Adrenal gland (tissue), 5 donors: Measurements from ENCODE around the gene ZDHHC4.

ENCODE experiments used
- CTCF ChIP-seq, 6 experiments: fragments of 450-650 bp in 4 of 6; fragments of 200-600 bp in 2 of 6; sonication (generic) in 1 of 6; IDR thresholded peaks; 1 replicate in 5 of 6; 2 replicates in 1 of 6; pipeline versions ENCODE4 v1.5.1 to v1.8.0; 2016 to 2021; ENCODE audit warnings: antibody characterized with exemption in 6 of 6, mild to moderate bottlenecking in 2 of 6, moderate library complexity in 1 of 6
- POLR2A ChIP-seq, 2 donors: fragments of 450-650 bp; IDR thresholded peaks; one replicate each; pipeline ENCODE4 v1.6.1; 2017; ENCODE audit warnings: antibody characterized with exemption in 2 of 2, mild to moderate bottlenecking in 2 of 2, moderate library complexity in 1 of 2
- donor health status: DM: no; HTN: no; CAD: no.

- no peak for TF ChIP-seq CTCF (IDR thresholded peaks at IDR 0.05)
- no peak for TF ChIP-seq POLR2A (IDR thresholded peaks at IDR 0.05)
These were observed 48.7 kb upstream of the ZDHHC4 start for GRCh38 chr7:6528401-6529130.
